GM21390 (cell line): ENCODE measurements around the gene TUBB6.
A peak's percentile ranks its signal among the peaks of the same experiment; 100 is the strongest.

ENCODE experiments used
- ATAC-seq: cut with Tn5 transposase; IDR thresholded peaks from one replicate; pipeline ENCODE4 v1.9.1; 2021; ENCODE audit not compliant: unreplicated experiment

Gene TUBB6

DNA sequence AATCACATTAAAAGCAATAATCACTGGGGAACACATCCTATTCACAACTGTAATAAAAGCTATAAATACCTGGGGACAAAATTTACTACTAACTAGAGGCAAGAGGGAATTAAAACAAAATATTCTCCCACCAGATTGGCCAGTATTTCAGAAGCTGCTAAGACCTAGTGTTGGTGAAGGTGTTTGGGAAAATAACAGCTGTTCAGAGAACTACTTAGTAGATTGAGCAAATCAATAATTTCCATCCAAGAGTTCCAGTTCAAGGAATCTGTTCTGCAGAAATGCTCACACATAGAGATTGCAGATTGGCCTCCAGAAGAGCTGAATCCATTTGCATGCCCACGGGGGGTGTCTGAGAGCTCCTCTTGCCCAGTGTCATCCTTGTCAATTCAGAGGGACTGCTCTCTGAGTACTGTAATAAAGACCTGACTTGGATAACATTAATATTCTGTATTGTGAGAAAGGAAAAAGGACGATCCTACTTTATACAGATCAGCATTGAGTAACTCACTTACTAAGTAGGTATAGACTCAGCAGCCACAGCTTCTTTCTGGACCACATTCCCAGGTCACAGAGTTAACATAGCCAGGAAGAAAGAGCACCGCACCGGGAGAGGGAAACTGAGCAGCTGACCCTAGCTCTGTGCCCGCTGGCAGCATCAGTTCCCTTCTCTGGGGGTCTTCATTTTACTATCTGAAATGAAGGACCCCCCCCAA lies 5.6 kb downstream of the TUBB6 start:
- ATAC-seq = no peak

DNA sequence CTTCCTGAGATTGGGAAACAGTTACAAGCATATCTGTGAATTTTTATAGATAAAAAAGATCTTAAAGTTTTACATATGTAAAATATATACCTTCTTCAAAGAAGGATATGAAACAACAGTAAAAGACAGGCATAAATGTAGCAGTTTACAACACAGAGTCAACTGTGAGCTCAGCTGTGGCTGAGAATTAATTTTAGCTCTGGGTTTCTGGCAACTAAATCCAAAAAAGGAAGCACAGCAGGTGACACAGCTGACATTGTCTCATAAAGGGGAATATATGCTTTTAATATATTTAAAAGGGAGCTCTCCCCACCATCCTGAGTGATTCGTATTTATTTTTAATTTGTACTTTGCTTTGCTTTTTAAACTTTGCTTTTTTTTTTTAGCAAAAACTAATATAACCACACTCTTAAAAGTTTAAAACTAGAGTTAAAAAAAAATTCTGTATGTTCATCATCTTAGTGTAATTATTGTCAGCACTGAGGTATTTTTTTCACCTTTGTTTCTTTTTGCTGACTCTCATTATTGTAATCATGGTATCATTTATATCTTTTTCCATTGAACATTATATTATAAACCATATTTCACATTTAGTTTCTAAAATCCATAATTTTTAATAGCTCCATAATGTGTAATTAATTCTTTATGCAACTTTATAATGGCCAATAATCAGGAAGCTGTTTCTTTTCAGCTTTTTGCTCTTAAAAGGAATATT lies 6.7 kb downstream of the TUBB6 start:
- no peak for ATAC-seq

DNA sequence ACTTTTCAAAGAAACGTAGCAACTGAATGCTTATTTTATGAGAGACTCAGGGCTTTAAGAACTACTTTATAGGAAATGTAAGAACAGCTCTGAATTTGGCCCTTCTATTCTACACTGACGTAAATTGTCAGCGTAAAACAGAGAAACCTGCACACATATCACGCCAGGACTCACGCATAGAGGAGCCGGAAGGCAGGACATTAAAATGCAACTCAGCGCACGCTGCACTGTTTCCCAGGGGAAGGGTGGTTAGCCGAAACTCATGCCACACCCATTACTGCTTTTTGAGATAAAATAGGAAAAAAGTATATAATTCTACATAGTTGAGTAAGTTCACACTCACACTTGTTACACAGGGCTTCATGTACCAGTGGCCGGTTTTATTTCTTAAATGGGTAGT lies 7.4 kb downstream of the TUBB6 start:
- no peak for ATAC-seq

DNA sequence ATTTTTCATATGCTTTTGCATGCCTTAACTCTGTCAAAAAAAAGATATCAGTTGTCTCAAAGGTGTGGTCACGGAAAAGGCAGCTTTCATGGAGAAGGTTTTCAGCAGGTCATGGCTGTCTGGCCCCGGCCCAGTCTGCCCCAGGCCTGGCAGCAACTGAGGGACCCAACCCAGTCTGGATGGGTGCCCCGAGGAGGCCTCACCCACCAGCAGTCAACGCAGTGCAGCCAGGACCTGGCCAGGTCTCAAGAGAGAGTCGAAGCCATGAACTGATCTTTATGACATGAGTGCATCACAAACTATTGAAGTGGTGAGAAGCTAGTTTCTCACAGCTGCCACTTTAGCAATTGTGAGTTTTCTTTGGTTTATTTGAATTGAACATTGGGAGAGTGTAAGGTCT lies 7.9 kb downstream of the TUBB6 start:
- ATAC-seq = no peak

DNA sequence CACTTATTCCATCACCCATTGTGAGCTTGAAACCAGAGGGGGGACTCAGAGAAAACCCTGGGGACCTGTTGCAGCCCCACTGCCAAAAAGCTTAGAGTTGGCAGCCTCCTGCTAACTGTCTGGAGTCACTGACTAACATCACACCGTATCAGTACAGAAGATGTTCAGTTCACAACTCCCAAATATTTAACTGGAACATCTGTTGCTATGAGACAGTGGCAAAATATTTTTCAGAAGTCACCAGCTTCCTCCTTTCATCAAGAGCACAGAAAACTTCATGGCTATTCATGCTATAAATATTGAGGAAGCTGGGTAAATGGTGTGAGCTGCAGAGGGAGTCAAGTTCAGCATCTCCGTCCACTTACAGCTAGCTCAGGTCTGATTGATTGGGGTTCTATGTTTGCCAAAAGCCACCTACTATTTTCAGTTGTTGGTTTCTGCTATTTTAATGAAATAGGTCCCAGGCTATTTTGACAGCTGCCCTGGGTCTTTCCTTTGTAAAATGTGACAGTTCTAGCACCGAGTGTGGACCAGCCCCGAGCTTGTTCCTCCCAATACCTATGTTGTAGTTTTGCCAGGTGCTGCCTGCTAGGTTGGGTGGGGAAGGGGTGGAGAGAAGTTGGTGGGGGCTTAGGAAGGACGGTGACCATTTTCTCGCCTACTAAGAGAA lies 9.8 kb downstream of the TUBB6 start:
- no peak for ATAC-seq

DNA sequence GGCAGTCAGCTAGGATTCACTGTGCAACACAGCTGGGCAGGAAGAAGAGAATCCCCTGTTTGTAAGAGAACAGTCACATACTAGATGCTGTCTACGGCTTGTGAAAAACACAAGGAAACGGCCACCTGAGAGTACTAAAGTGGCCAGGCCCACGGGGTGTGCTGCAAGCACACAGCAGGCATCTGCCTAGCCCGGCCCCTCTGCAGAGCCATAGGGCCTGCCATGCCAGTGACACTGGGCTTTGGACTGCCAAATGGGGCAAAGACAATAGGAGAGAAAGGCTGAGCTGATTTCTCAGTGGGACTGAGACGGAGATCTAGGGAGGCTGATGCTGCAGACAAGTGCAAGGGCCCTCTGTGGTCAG lies 10.3 kb downstream of the TUBB6 start:
- ATAC-seq = no peak

DNA sequence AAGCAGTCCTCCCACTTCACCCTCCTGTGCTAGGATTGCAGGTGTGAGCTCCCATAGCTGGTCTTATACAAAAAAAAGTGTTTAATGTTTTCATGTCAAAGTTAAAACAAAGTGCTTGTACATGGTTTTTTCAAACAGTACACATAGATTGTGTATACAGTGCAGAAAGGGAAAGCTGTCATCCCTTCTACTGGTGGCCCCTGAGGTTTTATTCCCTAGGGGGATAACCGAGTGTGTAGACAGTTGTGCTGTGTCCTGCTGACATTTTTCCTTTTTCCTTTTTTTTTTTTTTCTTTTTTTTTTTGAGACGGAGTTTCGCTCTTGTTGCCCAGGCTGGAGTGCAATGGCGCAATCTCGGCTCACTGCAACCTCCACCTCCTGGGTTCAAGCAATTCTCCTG lies 10.8 kb downstream of the TUBB6 start:
- ATAC-seq = no peak

DNA sequence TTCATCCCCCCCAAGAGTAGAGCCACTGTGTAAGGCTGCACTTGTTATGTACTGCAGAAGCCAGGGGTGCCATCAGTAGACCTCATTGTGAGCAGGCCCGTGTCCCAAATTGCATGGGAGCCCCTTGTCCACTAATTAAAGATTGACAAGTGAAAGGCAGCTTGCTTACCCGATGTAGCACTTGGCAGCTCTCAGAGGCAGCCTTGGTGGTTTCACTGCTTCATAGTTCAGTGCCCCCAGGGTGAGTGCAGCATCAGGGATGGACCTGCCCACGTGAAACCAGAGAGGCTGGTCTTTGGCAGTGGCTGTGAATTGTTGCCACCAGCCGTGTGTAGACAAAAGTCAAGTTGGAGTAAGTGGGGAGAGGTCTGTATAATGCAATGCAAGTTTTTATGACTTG lies 13.3 kb downstream of the TUBB6 start:
- ATAC-seq = peak; percentile 75

DNA sequence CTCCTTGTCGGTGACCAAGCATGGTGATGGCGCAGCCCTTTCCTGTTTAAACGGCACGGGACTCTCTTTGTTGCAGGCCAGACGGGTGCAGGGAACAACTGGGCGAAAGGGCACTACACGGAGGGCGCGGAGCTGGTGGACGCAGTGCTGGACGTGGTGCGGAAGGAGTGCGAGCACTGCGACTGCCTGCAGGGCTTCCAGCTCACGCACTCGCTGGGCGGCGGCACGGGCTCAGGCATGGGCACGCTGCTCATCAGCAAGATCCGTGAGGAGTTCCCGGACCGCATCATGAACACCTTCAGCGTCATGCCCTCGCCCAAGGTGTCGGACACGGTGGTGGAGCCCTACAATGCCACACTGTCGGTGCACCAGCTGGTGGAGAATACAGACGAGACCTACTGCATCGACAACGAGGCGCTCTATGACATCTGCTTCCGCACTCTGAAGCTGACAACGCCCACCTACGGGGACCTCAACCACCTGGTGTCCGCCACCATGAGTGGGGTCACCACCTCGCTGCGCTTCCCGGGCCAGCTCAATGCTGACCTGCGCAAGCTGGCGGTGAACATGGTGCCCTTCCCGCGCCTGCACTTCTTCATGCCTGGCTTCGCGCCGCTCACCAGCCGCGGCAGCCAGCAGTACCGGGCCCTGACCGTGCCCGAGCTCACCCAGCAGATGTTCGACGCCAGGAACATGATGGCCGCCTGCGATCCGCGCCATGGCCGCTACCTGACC lies 17.1 kb downstream of the TUBB6 start:
- no peak for ATAC-seq

DNA sequence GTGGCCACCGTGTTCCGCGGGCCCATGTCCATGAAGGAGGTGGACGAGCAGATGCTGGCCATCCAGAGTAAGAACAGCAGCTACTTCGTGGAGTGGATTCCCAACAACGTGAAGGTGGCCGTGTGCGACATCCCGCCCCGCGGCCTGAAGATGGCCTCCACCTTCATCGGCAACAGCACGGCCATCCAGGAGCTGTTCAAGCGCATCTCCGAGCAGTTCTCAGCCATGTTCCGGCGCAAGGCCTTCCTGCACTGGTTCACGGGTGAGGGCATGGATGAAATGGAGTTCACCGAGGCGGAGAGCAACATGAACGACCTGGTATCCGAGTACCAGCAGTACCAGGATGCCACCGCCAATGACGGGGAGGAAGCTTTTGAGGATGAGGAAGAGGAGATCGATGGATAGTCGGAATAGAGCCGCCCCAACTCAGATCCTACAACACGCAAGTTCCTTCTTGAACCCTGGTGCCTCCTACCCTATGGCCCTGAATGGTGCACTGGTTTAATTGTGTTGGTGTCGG lies 17.7 kb downstream of the TUBB6 start:
- ATAC-seq = no peak

DNA sequence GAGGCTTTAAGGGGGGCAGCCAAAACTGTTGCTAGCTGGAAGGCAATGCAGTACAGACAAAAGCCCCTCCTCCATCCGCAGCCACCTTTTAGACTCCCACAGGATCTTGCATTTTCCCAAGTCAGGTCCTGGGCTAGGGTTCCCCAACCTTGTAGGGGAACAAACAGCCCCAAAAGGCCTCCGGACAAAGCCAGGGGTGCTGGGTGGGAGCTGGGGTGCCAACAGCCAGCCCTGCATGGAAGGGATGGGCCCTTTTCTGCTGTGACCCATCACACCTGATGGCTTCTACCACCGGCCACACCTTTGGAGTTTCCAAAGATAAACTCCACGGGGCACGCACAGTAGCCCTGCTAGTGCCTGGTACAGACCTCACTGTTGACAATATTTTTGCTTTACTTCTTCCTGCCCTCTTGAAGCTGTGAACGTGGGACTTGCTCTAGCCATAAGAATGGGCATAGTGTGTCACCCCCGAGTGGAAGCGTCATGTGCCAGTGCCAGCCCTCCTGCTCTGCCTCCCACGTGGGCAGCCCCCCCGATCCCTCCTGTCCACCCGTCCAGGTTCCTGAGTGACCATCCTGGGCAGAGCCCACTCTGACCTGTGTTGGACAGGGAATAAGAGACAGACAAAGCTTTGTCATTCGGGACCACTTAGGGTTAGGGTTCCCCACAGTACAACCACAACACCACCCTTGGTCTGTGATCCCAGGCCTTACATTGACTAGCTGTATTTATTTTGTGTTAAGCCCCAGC lies 18.8 kb downstream of the TUBB6 start:
- ATAC-seq = no peak

DNA sequence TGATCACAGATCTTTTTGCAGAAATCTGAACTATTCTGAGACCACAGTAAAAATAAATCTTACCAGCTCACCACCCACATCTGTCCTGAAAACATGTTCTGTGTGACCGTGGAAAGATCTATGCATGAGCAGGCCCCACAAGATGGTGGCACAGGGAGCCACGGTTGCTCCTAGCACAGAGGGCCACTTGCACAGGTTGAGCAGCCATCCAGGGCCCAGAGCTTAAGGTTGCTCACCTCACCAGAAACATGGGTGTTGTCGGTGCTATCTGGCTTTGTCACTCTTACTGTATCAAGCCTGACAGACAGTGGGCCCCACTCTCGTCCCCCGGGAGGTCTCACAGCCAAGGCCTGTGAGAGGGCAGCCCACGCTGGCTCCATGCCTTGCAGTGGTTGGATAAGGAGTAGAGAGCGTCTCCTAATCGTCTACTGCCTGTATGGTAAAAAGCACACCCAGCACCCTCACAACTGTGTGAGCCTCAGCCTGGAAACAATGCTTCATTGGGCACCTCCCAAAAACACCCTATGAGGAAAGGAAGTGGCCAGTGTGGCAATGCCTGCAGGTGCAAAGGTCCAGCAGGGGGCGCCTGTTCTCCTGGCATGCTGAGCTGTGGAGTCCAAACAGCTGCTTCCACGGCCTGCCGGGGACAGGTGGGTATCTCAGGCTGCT lies 19.6 kb downstream of the TUBB6 start:
- ATAC-seq = no peak

DNA sequence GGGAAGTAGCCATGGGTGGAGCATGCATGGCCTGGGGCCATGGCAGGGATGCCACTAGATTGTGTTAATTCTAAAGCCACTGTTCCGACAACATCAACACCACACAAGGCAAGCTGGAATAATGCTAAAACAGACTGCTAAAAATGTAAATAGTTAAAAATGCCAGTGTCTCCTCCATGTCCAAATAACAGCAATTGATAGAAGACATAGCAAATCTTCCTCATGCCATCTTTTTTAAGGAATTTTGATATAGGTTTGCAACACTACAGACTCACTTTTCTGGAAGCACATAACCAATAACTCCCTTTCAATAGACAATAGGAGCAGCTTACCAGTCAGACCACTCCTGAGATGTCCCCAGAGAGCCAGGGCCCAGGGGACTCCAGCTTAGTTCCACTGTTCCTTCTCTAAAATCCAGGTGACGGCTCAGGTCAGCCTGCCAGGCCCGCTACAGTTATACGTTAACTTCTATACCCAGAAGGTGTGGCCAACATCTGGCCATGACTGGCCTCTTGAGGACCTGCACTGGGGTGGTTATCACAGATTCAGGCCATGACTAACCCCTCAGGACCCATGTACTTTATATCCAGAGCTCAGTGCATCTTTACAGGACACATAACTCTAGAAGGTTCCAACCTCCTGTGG lies 20.3 kb downstream of the TUBB6 start:
- no peak for ATAC-seq

DNA sequence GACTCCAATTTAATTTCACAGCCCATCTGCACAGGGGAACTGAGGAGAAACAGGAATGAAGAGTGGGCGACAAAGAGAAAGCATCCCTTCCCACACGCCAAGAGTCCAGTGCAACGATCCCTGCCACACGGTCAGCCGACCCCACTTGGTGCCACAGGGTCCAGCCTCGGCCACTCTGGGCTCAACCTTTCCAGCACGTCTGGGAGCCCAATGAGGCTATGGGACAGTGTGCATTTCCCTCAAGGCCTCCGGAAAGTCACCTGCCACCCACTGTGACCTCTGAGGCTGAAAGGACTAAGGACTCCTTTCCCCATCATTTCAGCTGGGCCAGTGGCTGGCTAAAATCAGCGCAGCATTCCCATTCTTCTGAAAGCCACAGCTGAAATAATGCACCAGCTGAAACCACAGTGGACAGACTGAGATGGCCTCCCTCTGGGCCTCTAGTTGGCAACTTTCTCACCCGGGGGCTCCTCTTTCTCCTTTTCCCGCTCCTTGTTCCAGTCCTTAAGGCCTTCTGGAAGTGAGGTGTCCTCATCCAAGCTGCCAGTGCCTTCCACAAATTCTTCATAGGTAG lies 21.2 kb downstream of the TUBB6 start:
- ATAC-seq = no peak

DNA sequence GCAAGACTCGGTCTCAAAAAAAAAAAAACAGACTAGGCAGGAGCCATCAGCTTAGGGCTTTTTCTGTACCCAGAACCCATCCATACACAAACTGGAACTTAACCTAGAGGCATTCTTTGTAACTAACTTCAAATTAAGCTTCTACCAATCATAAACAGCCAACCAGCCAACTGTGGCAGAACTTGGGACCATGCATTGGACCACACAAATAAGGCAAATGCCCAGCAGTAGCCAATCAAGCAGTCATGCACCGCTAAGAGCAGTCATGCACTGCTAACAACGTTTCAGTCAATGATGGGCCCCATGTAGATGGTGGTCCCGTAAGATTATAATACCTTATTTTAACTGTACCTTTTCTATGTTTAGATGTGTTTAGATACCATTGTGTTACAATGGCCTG lies 22.7 kb downstream of the TUBB6 start:
- no peak for ATAC-seq

DNA sequence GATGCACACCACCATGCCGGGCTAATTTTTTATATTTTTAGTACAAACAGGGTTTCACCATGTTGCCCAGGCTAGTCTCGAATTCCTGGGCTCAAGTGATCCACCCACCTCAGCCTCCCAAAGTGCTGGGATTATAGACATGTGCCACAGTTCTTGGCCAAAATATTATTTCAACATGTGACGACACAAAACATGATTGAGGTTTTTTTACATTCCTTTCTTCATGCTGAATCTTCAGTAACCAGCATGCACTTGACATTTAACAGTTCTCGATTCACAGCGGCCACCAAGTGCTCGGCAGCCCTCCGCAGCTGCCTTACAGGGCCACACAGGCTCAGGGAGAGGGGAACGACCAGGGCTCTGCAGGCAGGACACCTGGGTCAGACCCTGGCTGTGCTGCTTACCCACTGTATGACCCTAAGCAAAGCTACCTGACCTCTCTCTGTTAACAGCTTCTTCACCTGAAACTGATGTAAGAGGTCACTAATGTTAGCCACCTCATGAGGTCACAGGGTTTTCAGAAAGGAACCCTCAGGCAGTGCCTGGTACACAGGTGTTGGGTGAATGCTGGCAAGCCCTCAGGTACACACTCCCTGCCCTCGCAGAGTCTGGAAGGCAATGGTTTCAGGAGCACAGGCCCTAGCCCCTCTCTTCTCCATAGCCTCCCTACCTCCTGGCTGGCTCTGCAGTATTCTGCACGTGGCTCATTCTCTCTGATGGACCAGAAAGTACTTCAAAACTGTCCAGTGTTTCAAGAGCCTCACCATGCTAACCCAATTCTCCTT lies 25.7 kb downstream of the TUBB6 start:
- ATAC-seq = no peak

DNA sequence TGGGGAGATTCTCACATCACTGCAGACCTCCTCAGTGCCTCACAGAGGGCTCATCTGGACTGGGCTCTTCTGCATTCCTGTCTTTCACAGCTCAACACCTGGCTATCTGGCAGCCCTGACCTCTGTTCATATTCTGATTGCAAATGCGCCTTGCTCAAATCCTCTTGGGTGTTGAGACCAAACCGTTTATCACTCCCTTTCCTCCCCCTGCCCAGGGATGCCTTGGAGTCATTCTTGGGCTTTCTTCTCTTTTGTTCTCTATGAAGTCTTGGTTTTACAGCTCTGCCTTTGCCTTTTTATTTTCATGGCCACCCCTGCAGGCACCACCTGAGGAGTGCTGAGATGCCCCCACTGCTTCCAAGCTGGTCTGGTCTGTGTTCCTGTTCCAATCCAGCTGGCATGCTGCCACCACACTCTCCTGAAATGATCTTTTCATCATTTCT lies 26.3 kb downstream of the TUBB6 start:
- ATAC-seq = no peak

DNA sequence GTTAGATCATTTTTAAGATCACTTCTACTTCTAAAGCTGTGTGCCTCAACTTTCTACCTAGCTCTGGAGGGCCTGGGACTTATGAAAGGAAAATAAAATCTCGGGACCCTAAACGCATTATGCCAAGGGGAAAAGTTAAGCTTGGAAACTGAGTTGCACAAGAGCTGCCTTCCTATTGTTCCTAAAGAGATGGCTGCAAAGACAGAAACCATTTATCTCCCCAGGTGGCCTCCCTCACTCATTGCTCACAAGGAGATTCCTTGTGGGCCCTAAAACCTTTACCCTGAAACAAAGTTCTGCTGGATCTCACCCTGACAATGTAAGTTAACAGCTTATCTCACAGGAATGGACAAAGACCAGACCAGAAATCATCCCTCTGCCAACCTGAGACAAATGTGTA lies 26.8 kb downstream of the TUBB6 start:
- ATAC-seq = no peak

DNA sequence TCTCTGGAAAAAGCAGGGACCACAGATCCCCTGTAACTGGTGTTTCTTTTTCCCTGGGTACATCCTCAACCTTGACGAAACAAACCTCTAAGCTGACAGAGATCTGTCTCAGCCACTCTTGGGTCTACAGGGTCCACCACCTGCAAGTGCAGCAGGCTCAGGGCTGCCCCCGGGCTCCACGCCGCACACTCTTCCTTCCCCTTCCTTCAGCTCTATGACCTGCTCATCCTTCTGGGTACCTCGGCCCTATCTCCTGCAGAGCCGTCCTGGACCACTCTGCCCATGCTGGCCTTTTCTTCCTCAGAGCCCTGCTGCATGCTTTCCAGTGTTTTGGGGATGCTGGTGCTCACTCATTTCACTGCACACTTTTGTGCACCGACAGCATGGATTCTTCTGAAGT lies 27.5 kb downstream of the TUBB6 start:
- no peak for ATAC-seq
